HFFc6 (cell line): Measurements from ENCODE around the gene KCNA10. TPM values are rescaled to one million over a fixed set of nuclear protein-coding genes. Genes with fewer than 3 reads are reported as not detected.

Experiments
- DNase-seq: peaks from one replicate; pipeline ENCODE4 v3.0.0-alpha.2; 2018
- H3K27ac Mint-ChIP-seq: 2 replicates; pipeline ENCODE4 v1.8.0; 2020; ENCODE audit warnings: mild to moderate bottlenecking, mixed read lengths
- H3K27me3 Mint-ChIP-seq: 2 replicates; pipeline ENCODE4 v1.8.0; 2021; ENCODE audit warnings: mild to moderate bottlenecking, moderate library complexity, mixed read lengths; ENCODE audit not compliant: insufficient read depth
- H3K36me3 Mint-ChIP-seq: 2 replicates; pipeline ENCODE4 v1.8.0; 2021; ENCODE audit warnings: low read depth, mixed read lengths
- H3K4me1 Mint-ChIP-seq: 2 replicates; pipeline ENCODE4 v1.8.0; 2020; ENCODE audit warnings: low read depth, mixed read lengths
- H3K4me3 Mint-ChIP-seq: 2 replicates; pipeline ENCODE4 v1.8.0; 2020; ENCODE audit warnings: mild to moderate bottlenecking, moderate library complexity, mixed read lengths
- H3K9me3 Mint-ChIP-seq: 2 replicates; pipeline ENCODE4 v1.8.0; 2020; ENCODE audit warnings: mild to moderate bottlenecking, mixed read lengths
- CTCF ChIP-seq: fragments of 200-600 bp; sonication (generic); IDR thresholded peaks from 2 replicates; pipeline ENCODE4 v1.5.0; 2021; ENCODE audit warnings: antibody characterized with exemption, mild to moderate bottlenecking
- long read RNA-seq: library from polyadenylated mRNA; unstranded; transcript quantifications from one replicate; pipeline ENCODE4 v2.0.0, GENCODE V29; 2019
- total RNA-seq, 6 experiments: library from RNA; stranded (reverse); fragmentation: NEBNext Ultra II Directional; extraction: Animal tissue kit (Norgen Biotek cat#: 25700); gene quantifications; 2 replicates in 1 of 6; 3 replicates in 5 of 6; pipeline ENCODE4 v1.2.3, GENCODE V29; 2021

KCNA10 gene
- total RNA-seq: not detected
- long read RNA-seq: 0 reads

DNA sequence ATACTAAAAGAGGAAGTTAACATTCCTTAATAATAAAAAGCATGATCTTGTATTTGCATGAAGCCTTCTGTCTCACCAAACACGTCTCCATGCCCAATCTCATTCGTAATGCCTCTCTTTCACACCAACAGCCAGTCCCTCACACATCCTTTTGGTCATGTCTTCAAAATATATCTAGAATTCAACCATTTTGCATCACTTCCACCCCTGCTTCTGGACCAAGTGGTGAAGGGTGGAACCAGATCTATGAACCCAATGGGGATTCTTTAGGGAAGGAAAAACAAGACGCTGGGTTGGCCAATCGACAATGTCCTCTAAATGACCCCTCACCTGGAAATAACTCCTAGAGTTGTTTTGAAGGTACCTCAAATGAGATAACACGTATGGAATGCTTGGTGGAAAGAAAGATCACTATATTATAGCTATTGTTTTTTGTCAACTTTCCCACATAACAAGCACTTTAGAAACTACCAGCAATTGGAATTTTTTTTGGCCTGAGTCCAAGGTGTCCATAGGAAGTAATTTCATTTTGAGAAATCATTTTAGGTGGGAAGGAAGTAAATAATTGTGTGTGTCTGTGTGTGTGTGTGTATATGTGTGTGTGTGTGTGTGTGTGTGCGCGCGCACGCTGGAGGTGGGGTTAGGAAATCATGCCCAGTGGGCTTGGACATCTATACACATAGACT, at the start of gene KCNA10:
Gene KCNA10 (minus strand): TSS at position 51 of the 686 bp plus-strand sequence. CDS start 388 bp downstream, outside the sequence.
- H3K9me3 Mint-ChIP-seq: peaks cover 7% of the 10 kb centered on the region; the same call in 1 of the 2 replicates
- H3K4me1 Mint-ChIP-seq: peaks cover 12% of the 10 kb centered on the region
- no peak for TF ChIP-seq CTCF
- 0 out of 2 replicates have a peak, but pooled peaks cover 6% of the 10 kb centered on the region for H3K36me3 Mint-ChIP-seq
- no peak for DNase-seq
- H3K27ac Mint-ChIP-seq: no peak within 1 kb of the TSS
- no peak within 1 kb of the TSS for H3K4me3 Mint-ChIP-seq
- peaks cover 32% of the 10 kb centered on the region for H3K27me3 Mint-ChIP-seq

DNA sequence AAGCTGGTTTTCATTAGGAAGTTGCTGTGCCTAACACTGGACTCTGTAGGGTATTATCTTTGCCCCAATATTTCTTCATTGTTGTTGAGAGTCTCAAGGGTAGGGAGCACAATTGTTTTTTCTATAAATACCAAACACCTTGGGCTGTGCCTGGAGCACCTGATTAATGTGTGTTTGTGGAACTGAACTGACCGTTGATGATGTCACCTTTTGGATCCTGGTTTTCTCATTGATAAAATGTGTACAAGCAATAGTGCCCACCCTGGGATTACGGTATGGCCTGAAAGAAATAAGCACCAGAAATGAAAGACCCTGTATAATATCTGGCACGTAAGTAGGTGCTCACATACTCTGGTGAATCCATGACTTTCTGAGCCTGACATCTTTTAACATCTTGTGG, 47.9 kb upstream of the KCNA10 start:
- DNase-seq: no peak
- no peaks in the 10 kb centered on the region for H3K36me3 Mint-ChIP-seq
- H3K4me3 Mint-ChIP-seq: no peak overlapping the region
- H3K27me3 Mint-ChIP-seq: peaks cover 46% of the 10 kb centered on the region
- no peak overlapping the region for H3K27ac Mint-ChIP-seq
- no peak for TF ChIP-seq CTCF
- no peaks in the 10 kb centered on the region for H3K9me3 Mint-ChIP-seq
- no peaks in the 10 kb centered on the region for H3K4me1 Mint-ChIP-seq

DNA sequence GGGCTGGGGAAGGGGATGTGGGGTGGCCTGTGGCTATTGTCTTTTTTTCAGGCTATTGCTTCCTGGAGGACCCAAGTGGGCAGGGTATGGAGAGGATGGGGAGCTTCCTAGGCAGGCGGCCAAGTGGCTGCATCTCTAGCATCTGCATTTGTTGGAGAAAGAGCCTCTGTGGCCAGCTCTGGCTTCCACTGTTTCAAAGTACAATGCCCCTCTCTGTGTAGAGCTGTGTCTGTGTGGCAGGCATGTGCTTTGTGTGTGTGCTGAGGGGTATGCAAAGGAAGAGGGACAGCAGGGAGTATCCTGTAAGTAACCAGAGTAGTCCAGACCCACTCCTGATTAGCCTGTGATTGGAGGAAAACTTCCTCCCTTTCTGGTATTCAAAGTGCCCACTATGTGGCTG, 46.6 kb upstream of the KCNA10 start:
- Mint-ChIP-seq H3K27ac (no peak overlapping the region), H3K4me1 (no peaks in the 10 kb centered on the region), H3K9me3 (no peaks in the 10 kb centered on the region), H3K4me3 (no peak overlapping the region), H3K36me3 (no peaks in the 10 kb centered on the region), H3K27me3 (peaks cover 53% of the 10 kb centered on the region)
- no peak for TF ChIP-seq CTCF
- no peak for DNase-seq

GRCh38 chr1:110563089-110563488, 44.1 kb upstream of the KCNA10 start:
- Mint-ChIP-seq H3K36me3 (no peaks in the 10 kb centered on the region), H3K27ac (no peak overlapping the region), H3K4me3 (no peak overlapping the region), H3K9me3 (no peaks in the 10 kb centered on the region), H3K27me3 (peaks cover 56% of the 10 kb centered on the region), H3K4me1 (peaks cover 6% of the 10 kb centered on the region; the same call in 1 of the 2 replicates)
- TF ChIP-seq CTCF: no peak
- no peak for DNase-seq

DNA sequence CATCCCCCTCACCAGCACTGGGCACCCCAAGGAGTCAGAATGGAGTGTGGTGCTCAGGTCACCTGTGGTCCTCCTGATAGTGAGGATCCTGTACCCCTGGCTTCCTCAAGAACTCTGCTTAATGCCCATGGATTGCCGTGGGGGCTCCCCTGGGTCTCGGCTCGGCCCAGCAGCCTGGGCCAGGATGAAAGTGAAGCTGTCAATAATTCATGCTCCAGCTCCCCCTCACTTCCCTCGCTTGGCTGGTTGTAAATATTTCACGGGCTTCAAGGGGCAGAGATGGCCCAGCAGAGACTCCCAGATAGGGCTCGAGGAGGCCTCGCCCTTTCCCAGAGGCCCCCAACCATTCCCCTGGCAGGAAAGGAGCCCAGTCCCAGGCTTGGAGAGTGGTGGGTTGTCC, 42.6 kb upstream of the KCNA10 start:
- Mint-ChIP-seq H3K4me1 (peaks cover 6% of the 10 kb centered on the region; the same call in 1 of the 2 replicates), H3K36me3 (no peaks in the 10 kb centered on the region), H3K4me3 (no peak overlapping the region), H3K9me3 (no peaks in the 10 kb centered on the region), H3K27me3 (peaks cover 55% of the 10 kb centered on the region), H3K27ac (no peak overlapping the region)
- no peak for TF ChIP-seq CTCF
- no peak for DNase-seq
